Omental fat pad (tissue), 4 donors: ENCODE data around the gene EPS8L1. TPM values are rescaled to one million over a fixed set of nuclear protein-coding genes. Genes with fewer than 3 reads are reported as not detected.
"Not testable (repeated sequence)": the region's sequence is repeated elsewhere in the genome, so short reads cannot be mapped to it uniquely, and the experiment has no call there.

ENCODE experiments used
- ATAC-seq: fragments of 150-250 bp; one replicate; pipeline ENCODE4 v1.9.1; 2016; ENCODE audit warnings: mild to moderate bottlenecking, moderate library complexity; ENCODE audit not compliant: low FRiP score
- DNase-seq: peaks from one replicate; pipeline ENCODE4 v3.0.0-alpha.2; 2019; ENCODE audit warnings: low spot score
- CTCF ChIP-seq, 3 donors: fragments of 450-650 bp; IDR thresholded peaks; one replicate each; pipeline ENCODE4 v1.5.1; 2016 to 2017; ENCODE audit warnings: antibody characterized with exemption in 3 of 3, mild to moderate bottlenecking in 3 of 3, moderate library complexity in 2 of 3
- total RNA-seq, 4 donors: library from RNA; depleted of rRNA; stranded (reverse); fragments of >200 nt; gene quantifications; one replicate each; pipeline ENCODE4 v1.1.0, GENCODE V29; 2016

EPS8L1 gene
- total RNA-seq, 4 donors from 2014 or later = 0.95 to 41.7 (median 15.5) TPM

- ATAC-seq = no peak
These were observed 30.9 kb downstream of the EPS8L1 start for GRCh38 chr19:55106591-55106990.

GRCh38 chr19:55107252-55107651, 31.6 kb downstream of the EPS8L1 start:
- DNase-seq, ATAC-seq: not testable (repeated sequence)

More at GRCh38 chr19:55106591-55106990, 30.9 kb downstream of the EPS8L1 start:
- DNase-seq = no peak
- TF ChIP-seq CTCF (IDR thresholded peaks at IDR 0.05) = no peak

GRCh38 chr19:55109527-55110291, 34.0 kb downstream of the EPS8L1 start:
- ATAC-seq = no peak
- no peak for DNase-seq
- TF ChIP-seq CTCF (IDR thresholded peaks at IDR 0.05) = no peak

- no peak for ATAC-seq
- no peak for DNase-seq
- no peak for TF ChIP-seq CTCF (IDR thresholded peaks at IDR 0.05)
These were observed 35.7 kb downstream of the EPS8L1 start for GRCh38 chr19:55111238-55111831.

GRCh38 chr19:55112246-55112776, 36.6 kb downstream of the EPS8L1 start:
- DNase-seq (no peak), ATAC-seq (no peak)
- TF ChIP-seq CTCF (IDR thresholded peaks at IDR 0.05) = no peak

DNA sequence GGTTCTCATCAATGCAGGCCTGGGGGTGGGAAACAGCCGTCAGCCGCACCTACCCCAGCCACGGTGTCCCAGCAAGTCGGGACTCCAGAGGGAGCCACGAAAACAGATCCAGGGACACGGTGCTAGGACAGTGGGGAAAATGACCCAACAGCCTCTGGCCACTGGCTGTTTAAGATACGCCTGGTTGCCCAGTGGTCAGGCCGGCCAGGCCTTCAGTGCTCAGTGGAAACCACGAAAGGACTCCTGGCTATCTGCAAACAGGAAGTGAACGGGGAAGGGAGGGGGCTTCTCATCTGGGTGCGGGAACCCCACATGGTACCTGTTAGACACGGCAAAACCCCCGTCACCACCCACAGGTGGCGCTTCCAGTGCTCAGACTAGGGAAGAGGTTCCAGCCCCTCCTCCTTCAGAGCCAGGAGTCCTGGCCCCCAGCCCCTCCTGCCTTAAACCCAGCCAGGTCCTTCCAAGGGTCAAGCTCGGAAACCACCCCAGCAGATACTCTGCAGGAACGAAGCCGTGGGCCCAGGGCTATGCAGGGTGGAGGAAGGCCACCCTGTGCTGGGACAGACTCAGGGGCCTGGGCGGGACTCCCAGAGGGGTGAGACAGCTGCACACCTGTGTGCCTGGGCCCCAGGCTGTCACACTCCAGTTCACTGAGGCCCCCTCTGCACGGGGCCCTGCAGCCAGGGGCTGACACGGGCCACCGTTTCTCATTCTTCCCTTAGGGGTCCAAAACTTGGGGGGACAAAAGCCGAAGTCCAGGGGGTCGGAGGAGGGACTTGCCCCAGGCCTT, 37.3 kb downstream of the EPS8L1 start:
- DNase-seq = no peak
- no peak for TF ChIP-seq CTCF (IDR thresholded peaks at IDR 0.05)
- ATAC-seq = no peak

- no peak for TF ChIP-seq CTCF (IDR thresholded peaks at IDR 0.05)
- peak; percentile 30 for ATAC-seq
- peak; percentile 73 for DNase-seq
These were observed 37.9 kb downstream of the EPS8L1 start for GRCh38 chr19:55113570-55114039.
